ENCODE measurements around the gene IFI27L1.

The IFI27L1 gene, protein sequence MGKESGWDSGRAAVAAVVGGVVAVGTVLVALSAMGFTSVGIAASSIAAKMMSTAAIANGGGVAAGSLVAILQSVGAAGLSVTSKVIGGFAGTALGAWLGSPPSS

DNA sequence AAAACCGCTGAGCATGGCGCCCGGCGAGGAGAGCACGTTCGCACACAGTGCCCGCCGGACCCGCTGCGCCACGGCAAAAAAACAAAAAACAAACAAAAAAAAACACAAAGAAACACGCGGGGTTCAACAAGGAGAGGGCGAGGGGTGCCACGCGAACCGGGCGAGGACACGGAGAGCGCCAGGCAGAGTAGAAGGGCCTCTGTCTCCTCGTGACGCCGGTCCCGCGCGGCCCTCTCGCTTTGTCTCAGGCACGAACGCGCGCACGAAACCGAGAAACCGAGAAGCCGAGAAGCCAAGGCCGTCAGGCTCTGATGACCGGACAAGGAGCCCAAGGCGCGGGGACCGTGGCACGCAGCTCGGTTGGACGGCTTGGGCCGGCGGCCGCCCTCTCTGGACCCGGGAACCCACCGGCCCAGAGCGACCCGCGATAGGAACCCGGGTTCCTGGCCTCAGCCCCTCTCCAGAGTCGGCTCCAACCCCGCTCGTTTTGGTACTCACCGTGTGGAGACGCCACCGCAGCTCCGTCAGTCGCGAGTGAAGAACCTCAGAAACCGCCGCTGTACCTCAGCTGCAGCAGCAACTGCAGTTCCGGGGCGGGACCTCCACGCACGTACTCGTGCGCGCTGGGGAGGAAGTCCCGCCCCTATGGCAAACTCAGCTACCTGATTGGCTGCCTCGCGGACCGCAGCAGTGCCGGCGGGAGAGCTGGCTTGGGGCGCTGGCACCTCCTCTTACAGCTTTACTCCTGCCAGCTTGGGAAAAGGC, at the start of gene IFI27L1, which contains the start of gene DDX24:
IFI27L1 (plus strand) TSS at position 690 of the 765 bp plus-strand sequence. CDS start 15,628 bp downstream, outside the sequence.
DDX24 (minus strand) TSS at position 582 of the 765 bp plus-strand sequence. CDS start 1,460 bp downstream, outside the sequence.
- peak; percentile 97 for DNase-seq (ENCODE audit: low spot score)

DNA sequence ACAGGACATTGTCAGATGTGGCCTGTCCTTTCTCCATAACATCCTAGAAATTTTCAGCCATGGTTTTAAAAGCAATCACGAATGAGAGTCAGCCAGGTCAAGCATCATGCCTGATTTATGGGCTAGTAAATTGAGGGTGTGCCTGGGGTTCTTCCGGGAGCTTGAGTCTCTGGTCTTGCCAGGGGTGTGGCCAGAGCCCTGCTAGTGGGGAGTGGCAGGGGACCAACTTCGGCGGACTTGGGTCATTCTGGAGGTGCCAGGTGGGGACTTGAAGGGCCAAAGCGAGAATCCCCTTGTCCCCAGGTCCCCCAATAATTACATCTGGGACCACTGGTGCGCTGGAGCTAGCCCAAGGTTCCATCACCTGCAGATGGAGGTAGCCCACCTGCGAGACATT, 49.2 kb upstream of the IFI27L1 start:
- DNase-seq (ENCODE audit: low spot score): no peak

DNA sequence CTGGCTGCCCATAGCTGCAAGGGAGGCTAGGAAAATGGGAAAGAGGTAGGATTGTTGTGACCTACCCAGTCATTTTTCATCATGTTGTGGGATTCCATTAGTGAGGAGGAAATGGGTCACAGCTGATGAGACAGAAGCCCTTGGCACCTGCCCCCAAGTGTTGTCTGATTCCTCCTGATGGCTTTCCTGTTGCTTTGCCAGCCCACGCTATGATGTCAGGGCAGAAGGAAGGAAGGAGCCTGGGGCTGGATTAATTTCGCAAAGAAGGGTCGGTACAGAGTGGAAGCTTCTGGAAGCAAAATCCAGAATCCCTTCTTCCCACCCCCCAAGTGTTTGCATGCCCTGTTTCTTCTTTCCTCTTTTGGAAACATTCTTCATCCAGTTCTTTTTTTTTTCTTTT, 46.2 kb upstream of the IFI27L1 start:
- DNase-seq (ENCODE audit: low spot score): no peak

DNA sequence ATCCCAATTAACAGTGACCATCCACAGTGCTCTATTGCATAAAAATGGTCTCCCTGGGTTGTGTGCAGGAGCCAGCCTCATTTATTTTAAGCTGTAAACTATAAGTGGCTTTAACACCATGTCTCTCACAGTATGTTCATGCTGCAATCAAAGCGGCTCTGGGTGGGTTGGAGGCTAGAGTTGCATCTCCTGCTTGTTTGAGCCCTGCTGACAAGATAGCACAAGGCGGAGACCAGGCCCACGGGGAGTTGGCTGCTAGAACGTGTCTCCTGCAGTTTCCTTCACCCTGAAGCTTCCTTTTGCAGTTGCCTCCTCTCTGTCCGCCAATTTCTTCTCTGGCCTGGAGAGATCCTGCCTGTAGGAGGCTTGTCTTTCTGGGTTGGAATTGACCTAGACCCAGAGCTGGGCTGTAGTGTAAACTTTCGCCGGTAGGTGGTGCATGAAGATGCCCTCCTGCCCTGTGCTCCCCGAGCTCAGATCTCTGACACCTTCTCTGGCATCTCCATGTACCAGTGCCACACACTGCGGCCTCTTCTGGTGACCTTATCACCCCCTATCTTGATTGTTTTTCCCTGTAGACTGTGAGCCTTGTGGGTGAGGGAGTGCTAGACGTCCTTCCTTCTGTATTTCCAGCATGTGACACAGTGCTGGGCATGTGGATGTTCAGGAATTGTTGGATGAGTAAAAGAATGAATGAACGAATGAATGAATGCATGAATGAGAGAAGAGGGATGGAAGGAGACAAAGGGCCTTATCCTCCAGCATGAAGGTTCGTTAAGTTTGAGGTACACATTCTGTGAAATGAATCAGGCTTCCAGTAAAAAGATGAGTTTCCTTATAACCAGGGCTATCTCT, 44.6 kb upstream of the IFI27L1 start:
- peak; percentile 68 for DNase-seq (ENCODE audit: low spot score)

DNA sequence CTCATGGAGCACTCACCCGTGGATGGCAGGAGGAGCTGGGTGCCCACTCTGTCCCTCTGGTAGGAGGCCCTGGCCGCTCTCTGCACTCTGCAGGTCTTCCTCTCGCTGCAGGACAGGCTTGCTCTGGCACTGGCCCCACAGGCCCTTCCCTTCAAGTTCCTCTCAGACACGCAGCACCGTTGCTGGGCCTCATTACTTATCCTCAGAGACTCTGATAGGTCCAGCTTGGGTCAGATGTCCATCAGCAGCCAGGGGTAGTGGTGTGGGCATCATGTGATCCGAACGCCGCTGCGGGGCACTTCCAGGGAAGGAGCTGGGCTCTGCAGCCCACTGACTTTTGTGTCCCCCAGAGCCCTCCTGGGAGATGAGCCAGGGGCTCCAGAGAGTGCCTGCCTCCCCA, 43.2 kb upstream of the IFI27L1 start:
- no peak for DNase-seq (ENCODE audit: low spot score)

DNA sequence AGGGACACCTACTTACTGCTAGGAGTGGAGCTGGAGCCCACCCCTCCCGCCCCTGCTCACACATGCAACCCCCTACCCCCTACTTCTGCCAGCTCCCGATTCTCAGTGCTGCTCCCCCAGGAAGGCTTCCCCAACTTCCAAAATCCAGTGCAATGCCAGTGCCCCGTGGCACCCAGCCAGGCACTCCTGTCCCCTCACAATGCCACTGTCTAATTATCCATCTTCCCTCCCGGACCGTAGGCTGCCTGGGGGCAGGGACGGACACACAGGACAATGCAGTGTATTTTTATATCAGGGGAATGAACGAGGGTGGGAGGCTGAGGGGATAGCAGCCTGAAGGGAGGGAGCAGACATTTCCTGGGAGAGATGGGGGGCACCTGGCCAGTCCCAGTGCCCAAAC, 42.6 kb upstream of the IFI27L1 start:
- DNase-seq (ENCODE audit: low spot score): no peak

DNA sequence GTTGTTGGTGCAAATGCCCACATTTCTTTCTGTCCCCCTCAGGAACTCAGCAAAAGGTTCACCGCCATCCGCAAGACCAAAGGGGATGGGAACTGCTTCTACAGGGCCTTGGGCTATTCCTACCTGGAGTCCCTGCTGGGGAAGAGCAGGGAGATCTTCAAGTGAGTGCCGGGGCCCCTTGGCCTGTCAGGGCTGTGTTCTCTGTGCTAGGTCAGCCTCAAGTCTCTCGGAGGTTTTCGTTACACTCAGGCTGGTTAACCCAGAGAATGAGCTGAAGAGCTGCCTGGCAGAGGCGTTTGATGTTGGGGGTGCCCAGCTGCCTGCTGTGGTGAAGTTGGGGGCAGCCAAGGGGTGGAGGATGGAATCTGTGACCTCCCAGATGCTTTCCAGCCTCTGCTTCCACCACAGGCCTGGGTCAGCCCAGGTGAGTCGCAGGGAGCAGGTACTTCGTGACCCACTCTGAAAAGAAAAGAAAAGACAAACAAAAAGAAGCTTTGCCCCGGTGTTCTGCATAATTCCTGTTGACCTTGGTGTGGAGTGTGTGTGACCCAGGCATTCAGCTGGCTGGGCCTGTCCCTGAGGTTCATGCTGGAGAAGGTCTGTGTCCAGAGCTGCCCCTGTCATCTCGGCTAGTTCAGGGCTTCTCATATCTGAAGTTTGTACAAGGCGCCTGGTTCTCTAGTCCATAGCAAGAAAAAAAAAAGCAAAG, 42.0 kb upstream of the IFI27L1 start:
- no peak for DNase-seq (ENCODE audit: low spot score)

DNA sequence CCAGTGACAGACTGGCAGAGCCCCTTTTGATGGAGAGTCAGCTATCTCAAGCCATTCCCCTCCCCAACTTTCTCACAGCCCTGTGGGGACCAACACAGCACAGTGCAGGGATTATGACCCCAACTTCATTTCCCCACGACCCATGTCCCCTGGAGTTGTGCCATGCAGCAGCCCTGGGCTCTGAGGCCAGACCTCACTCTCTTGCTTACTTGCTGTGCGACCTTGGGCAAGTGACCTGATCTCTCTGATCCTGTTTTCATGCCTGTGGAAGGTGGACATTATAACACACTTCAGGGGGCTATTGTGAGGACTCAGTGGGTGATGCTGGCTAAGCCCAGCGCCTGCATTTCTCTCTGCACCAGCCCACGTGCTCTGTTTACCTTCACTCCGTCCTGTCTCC, 40.9 kb upstream of the IFI27L1 start:
- no peak for DNase-seq (ENCODE audit: low spot score)

DNA sequence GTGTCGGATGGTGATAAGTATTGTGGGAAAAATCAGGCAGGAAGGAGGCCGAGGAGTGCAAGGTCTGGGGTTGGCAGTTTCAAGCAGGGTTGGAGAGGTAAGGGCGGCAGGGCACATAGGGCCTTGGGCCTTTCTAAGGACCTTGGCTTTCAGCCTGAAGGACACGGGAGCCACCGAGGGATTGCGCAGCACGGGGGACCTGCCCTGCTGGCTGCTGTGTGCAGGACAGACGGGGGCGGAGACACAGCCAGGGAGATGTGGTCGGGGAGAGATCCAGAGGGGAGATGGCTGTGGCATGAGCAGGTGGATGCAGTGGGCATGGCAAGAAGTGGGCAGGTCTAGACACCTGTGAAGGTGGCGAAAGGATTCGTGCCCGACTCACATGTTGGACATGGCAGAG, 40.3 kb upstream of the IFI27L1 start:
- no peak for DNase-seq (ENCODE audit: low spot score)

DNA sequence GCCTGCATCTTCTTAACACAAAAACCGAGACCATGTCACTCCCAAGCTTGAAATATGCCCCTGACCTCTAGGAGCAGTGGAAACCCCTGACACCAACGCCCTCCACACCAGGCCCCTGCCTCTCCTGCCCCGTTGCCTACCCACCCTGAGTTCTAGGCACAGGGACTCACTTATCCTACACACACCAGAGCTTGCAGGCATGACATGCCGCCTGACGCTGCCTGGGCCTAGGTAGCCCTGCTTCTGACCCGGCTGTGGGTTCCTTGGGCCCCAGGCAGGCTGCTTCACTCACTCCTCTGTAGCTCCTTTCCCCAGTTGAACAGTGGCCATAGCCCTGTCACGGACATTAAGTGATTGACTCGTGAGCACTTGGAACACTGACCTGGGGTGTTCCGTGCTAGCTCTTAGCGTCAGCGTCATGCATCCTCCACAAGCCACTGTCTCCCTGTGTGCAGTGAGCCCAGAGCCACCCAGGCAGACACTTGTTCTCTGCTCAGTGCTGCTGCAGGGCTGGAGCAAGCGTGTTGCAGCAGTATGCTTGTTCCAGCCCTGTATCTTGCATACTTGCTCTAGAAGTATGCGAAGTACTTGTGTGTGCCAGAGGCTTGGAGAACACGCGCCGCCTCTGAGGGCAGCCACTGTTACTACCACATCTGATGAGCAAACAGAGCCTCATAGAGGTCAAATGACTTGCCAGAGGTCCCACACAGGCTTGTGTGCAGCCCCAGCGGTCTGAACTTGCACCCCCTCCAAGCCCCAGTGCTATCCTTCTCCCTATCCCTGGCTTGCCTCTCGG, 39.4 kb upstream of the IFI27L1 start:
- no peak for DNase-seq (ENCODE audit: low spot score)

DNA sequence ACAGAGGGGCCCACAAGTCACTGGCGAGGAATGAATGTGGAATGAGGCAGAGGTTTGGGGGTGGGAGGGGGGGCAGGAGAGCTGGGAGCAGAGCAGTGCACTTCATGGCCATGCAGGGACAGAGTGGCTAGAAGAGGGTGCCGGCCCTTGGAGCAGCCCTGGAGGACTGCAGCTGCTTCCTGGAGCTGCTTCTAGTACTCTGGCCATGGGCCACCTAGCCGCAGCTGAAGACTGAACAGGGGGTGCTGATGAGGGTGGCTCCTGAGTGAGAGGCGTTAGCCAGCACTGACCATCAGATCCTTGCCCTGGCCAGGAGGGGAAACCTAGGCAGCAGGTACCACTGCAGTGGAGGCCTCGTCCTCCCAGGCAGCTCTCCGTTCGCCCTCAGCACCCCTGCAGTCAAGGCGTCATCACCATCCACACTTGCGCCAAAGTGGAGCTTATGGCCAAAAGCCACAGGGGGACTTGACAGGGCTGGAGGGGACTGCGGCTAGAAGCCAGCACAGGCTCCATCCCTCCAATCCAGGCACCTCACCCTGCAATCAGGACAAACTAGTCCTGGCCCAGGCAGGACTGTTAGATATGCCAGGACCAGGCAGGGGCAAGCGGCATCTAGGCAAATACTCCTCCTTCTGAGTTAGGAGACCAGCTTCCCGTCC, 38.5 kb upstream of the IFI27L1 start:
- no peak for DNase-seq (ENCODE audit: low spot score)

DNA sequence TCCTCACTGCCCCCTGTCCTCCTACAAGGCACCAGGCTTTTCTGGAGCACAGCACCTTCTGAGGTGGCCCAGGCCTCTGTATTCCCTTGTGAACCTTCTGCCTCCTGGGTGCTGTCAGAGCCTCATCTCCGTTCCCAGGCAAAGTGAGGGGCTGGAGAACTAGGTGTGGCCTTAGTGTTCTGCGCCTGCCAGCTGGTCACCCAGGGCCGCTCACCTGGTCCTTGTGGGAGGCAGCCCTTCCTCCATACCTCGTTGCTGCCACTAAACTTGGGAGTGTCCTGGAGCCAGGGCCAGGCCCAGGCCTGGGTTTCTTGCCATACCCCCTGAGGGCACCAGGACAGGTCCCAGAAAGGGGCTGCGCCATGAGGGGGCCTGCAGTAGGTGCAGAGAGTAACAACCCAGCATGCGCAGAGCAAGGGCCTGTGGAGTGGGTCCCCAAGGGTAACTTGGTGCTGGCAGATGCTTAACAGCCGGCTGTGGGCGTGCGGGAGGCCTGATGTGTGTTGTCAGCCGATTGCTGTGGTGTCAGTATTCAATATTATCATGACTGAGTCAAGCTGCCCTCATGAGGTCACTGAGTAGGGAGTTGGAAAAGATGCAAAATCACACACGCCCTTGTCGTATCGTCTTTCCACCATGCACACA, 37.9 kb upstream of the IFI27L1 start:
- DNase-seq (ENCODE audit: low spot score): no peak

DNA sequence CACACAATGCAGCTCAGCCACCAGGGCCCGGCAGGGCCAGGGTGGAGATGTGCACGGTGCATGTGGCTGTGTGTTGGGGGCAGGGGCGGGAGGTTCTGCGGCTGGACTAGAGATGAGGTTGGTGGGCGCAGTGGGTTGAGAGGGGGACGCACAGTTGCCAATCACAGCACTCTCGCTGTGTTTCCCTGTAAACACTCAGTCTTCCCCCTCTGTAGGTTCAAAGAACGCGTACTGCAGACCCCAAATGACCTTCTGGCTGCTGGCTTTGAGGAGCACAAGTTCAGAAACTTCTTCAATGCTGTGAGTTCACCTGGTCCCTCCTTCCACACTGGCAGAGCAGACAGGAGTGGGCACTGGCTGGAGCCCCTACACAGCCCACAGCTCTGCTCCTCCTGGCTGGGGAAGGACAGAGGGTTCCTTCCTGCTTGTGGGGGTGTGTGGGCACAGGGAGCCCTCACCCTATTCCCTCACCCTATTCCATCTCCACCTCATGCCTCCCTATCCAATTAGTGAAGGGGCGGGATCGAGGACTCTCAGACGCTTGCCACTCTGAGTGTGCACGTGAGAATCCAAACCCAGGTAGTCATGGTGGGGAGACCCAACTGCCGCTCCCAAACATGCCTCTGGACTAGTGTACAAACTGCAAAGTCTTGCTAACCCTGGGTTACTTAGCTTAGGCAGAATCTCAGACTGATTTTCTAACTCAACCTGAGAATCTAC, 37.2 kb upstream of the IFI27L1 start:
- DNase-seq (ENCODE audit: low spot score): no peak

DNA sequence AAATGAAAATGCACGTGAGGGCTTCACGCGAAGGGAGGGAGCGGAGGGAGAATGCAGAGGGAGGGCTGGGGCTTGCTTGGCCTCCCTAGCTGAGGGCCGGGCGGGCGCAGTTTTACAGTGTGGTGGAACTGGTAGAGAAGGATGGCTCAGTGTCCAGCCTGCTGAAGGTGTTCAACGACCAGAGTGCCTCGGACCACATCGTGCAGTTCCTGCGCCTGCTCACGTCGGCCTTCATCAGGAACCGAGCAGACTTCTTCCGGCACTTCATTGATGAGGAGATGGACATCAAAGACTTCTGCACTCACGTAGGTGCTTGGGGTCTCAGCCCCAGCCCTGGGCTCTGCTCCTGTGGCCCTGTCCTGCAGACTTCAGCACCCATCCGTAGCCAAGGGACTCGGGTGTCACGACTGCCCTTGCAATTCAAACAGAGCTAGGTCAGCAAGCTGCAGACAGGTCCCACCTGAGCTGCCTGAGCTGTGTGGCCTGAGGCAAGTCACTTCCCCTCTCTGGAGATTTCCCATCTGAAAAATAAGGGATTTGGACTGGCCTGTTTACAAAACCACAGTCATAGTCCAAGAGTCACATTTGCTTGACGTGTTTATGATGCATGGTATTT, 36.5 kb upstream of the IFI27L1 start:
- DNase-seq (ENCODE audit: low spot score): no peak

DNA sequence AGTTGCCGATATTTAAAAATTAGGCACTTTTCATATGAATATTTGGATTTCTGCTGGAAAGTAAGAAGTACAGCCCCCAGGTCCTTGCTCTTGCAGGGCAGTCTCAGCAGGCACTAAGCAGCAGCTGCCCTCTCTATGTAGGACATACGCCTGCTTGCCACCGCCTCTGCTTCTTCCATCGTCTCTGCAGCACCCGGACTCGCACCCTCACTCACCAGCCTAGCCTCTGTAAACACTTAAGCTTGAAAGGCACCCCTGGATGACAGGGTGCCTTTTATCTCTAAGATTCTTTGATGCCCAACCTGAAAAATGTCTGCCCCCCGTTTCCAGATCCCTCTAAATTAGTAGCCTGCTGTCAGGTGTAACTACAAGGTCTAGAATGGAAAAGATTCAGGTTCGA, 36.0 kb upstream of the IFI27L1 start:
- DNase-seq (ENCODE audit: low spot score): no peak

DNA sequence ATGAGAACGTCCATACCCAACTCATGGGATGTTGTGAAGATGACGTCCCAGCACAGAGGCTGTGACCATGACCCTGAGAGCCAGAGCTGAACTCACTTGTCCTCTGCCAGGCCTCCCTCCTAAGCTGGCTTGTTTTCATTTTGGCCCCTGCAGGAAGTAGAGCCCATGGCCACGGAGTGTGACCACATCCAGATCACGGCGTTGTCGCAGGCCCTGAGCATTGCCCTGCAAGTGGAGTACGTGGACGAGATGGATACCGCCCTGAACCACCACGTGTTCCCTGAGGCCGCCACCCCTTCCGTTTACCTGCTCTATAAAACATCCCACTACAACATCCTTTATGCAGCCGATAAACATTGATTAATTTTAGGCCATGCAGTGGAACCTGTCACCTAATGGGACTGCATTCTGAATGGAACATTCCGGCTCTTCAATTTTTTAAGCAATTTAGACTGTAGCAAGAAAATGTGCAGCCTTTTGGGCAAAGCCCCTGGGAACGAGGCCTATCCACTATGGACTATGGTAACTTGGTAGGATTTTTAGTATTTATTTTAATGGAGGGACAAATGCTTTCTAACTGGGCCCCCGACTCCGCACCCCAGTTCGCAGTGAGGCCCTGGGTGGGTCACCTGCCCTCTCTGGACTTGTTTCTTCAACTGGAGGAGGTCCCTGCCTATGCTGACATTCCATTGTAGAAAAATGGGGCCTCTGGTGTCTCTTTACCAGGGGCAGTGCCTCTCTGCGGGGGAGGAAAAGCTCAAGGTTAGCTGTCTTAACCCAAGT, 35.4 kb upstream of the IFI27L1 start:
- DNase-seq (ENCODE audit: low spot score): no peak

DNA sequence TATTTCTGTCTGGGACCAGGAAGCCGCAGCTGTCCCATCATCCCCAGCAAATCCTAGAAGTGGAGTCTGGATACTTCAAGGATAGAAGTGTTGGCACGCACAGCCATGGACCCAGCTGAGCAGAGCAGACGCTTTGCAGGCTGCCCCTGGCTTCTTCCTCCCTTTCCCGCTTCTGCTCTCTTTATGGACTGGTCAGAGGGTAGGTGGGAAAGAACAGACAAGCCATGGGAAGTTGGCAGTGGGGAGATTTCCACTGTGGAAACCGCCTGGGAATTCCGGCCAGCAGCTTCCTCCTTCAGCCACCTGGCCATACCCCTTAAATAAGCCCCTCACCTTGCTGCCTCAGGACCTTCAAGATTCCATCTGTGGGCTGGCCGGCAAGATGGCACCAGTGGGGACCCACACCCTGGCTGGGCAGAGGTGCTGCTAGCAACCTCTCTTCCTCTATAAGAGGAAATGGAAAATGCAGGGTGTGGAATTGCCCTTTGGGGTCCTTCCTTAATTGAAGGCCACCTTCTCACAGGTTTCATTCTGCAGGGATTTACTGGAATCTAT, 34.3 kb upstream of the IFI27L1 start:
- no peak for DNase-seq (ENCODE audit: low spot score)

DNA sequence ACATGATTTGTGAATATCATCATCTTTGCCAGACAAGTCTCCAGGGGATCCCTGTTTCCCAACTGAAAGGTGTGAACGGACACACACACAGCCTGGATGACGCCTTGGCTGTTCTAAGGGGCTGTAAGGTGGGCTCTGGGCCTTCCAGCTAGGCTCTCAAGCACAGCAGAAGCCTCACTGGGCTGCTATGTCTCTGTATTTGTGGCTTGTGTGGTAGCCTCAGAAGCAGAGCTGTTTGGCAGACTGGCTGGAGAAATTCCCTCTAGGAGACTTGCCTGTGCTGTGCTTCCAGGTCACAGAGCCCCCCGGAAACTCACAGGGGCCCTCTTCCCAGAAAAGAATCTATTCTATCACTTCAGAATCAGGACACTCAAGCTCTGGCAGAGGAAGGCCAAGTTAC, 33.5 kb upstream of the IFI27L1 start:
- no peak for DNase-seq (ENCODE audit: low spot score)
